GM18505 (cell line): ENCODE measurements around the gene TDRD9.

Source experiments
- ATAC-seq: cut with Tn5 transposase; IDR thresholded peaks from one replicate; pipeline ENCODE4 v1.9.1; 2021; ENCODE audit not compliant: unreplicated experiment
- POLR2A ChIP-seq: IDR thresholded peaks from 4 replicates; pipeline ENCODE4 v1.6.1; 2011; ENCODE audit warnings: borderline replicate concordance; ENCODE audit not compliant: insufficient read depth, insufficient read length; ENCODE audit errors: extremely low read depth

TDRD9 gene

DNA sequence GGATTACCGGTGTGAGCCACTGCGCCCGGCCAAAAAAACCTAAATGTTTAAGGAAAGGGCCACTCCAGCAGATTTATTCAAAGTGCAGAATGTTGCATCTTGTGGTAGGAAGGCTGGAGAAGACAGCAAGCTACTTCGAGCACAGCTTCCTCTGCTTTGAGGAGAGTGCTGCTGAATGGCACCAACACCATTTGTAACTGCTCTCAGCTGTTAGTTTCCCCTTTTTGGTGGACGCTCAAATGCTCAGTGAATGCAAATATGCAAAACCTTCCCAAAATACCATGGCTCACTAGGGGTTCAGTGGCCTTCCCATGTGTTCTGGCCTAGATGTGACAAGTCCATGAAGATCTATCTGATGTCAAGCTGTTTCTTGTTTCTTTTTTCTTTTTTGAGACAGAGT lies 2.9 kb upstream of the TDRD9 start:
- ATAC-seq: no peak
- TF ChIP-seq POLR2A: no peak

DNA sequence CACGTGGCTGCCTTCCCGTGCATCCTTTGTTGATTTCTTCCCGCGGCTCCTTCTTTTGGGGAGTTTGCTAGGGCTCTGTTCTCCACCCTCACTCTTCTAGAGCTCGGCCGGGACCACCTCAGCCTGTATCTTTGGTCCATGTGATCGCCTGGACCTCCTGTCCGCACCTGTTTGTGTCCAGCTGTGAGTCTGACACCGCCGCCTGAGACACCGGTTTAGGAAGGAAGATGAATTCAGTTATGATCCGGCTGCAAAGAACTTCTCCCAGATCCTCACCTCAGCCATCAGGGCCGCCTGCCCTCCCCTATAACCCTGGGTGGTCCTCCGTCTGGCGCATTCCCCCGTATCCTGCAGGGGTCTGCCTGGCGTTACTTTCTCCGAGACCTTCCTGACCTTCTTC lies 690 bp upstream of the TDRD9 start:
- no peak for TF ChIP-seq POLR2A
- no peak for ATAC-seq

DNA sequence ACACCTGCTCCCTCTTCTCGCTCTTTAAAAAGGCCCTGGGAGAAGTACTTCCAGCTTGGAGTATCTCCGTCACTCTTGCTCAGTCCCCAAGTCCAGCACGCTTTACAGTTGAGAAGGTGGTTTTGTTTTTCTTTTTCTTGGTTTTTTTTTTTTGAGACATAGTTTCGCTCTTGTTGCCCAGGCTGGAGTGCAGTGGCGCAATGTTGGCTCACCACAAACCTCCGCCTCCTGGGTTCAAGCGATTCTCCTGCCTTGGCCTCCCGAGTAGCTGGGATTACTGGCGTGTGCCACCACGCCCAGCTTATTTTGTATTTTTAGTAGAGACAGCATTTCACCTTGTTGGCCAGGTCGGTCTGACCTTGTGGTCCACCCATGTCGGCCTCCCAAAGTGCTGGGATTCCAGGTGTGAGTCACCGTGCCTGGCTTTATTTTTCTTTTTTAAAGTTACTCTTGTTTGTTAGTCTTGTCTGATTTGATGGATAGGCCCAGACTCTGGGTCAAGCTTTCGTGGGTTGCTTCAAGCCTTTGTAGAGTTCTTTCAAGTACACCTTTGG lies 1.9 kb downstream of the TDRD9 start:
- no peak for TF ChIP-seq POLR2A
- no peak for ATAC-seq

DNA sequence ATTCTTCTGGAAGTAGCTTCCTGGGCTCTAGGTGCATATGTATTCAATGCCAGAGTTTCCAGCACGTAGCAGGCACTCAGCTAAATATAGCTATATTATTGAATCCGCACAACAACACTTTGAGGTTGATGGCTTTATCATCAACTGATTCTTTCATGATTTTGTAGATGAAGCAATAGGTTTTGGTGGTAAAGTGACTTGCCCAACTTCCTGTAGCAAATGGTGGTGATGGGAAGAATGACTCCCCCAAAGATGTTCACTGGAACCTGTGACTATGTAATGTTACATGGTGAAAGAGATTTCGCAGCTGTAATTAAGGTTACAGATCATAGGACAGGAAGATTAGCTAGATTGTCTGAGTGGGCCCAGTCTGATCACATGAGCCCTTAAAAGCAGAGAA lies 3.2 kb downstream of the TDRD9 start:
- TF ChIP-seq POLR2A: no peak
- ATAC-seq: no peak

- ATAC-seq: no peak
- TF ChIP-seq POLR2A: no peak
These were observed 4.7 kb downstream of the TDRD9 start for GRCh38 chr14:103932791-103933490.

GRCh38 chr14:103935102-103935501 lies 6.8 kb downstream of the TDRD9 start:
- no peak for TF ChIP-seq POLR2A
- ATAC-seq: no peak

GRCh38 chr14:103941462-103941861 lies 13.2 kb downstream of the TDRD9 start:
- no peak for TF ChIP-seq POLR2A
- ATAC-seq: no peak

DNA sequence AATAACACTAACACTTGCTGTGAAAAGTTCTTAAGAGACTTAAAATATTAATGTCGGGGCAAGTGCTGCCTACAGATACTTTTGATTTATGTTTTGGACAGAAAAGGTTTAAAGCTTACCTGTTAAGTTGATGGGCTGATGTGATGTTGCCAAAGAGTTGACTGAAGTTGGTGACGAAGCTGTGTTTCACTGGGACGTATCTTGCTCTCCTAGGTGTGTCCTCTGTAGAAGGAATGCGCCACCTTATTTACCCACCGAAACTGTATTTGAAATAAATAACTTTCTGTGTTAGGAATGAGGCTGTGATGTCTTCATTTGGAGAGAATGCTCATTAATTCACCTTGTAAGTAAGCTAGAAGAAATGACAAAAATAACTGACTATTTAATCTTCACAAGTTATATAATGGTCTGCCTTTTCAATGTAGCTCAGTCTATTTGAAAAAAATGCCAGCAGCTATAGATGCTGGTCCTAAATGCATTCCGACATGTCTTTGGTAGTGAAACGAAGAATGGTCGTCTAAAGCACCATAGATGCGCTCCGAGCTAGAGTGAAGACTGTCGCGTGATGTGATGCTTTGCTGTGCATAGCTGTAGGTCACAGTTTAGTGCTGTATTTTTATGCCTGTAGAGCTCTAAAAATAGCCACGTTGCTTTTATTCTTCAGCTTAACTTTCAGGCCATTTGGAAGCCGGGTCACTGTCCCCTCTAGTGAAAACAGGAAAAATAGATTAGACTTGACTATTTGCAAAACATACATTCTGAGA lies 13.9 kb downstream of the TDRD9 start, which contains the start of gene RD3L:
Gene RD3L (minus strand): TSS at position 557 of the 764 bp plus-strand sequence. CDS start 834 bp downstream, outside the sequence.
- no peak for TF ChIP-seq POLR2A
- ATAC-seq: no peak

- no peak for TF ChIP-seq POLR2A
- ATAC-seq: no peak
These were observed 15.4 kb downstream of the TDRD9 start for GRCh38 chr14:103943673-103944072.

GRCh38 chr14:103946975-103947374 lies 18.7 kb downstream of the TDRD9 start:
- no peak for ATAC-seq
- TF ChIP-seq POLR2A: no peak

- TF ChIP-seq POLR2A: no peak
- ATAC-seq: no peak
These were observed 20.2 kb downstream of the TDRD9 start for GRCh38 chr14:103948442-103948841.

GRCh38 chr14:103949131-103949790 lies 21.0 kb downstream of the TDRD9 start:
- ATAC-seq: no peak
- no peak for TF ChIP-seq POLR2A

DNA sequence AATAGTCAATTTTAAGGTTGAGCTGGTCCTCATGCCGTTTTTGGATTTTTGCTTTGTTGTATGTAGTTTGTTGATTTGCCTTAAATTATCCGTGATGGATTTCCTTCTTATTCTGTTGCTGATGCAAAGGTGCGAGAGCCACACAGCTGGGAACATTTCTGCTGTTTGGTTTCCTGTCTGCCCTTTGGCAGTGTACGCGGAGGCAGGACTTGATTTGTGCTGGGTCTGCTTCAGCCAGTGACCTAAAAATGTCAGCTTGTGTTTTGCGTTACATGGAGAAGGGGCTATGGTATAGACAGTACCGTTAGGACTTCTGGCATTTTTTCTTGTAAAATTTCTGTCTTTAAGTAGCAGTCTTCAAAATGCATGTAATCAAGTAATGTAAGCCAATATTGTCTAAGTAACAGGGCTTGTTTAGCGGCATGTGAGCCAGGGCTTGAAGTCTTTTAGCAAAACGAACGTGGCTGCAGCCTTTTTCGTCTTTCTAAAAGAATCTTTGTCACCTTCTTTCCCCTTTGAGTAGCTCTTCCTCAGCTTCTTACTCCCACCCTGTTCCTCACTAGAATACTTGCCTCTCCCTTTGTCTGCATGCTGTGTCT lies 32.3 kb downstream of the TDRD9 start:
- TF ChIP-seq POLR2A: no peak
- ATAC-seq: no peak
